Inflammatory macrophage treated with lipopolysaccharide for 4 hours (primary cell): ENCODE data around the gene EXOC2.
"Not testable (repeated sequence)": the region's sequence is repeated elsewhere in the genome, so short reads cannot be mapped to it uniquely, and the experiment has no call there.

Source experiments
- DNase-seq: peaks from one replicate; pipeline ENCODE4 v3.0.0-alpha.2; 2020

Gene EXOC2

GRCh38 chr6:708237-708598, 15.3 kb upstream of the EXOC2 start:
- no peak for DNase-seq

- no peak for DNase-seq
Measured at GRCh38 chr6:707576-708236, 14.8 kb upstream of the EXOC2 start.

GRCh38 chr6:706819-707381, 14.0 kb upstream of the EXOC2 start:
- DNase-seq: no peak

GRCh38 chr6:706146-706545, 13.2 kb upstream of the EXOC2 start:
- no peak for DNase-seq

DNA sequence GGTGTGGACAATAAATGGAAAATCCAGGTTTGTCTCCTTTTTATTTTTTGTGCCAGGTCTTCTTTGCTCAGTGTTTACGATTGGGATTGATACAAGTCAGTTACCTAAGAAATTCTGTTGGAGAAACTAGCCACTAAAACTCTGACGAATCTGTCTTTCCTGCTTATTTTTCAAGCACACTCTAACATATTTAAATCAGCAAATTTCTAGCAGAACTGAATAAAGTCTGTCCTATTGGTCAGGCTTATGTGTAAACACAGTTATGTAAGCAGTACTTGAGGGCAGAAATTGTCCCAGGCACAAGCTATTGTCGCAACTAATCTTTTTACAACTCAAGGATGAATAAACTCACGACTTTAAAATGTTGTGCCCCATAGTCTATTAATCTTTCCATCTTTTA, 12.1 kb upstream of the EXOC2 start:
- DNase-seq: no peak

GRCh38 chr6:704046-704445, 11.1 kb upstream of the EXOC2 start:
- no peak for DNase-seq

- no peak for DNase-seq
Measured at GRCh38 chr6:703552-703951, 10.6 kb upstream of the EXOC2 start.

- DNase-seq: no peak
Measured at GRCh38 chr6:701700-702479, 9.0 kb upstream of the EXOC2 start.

GRCh38 chr6:701215-701614, 8.3 kb upstream of the EXOC2 start:
- DNase-seq: no peak

- no peak for DNase-seq
Measured at GRCh38 chr6:700490-700889, 7.6 kb upstream of the EXOC2 start.

DNA sequence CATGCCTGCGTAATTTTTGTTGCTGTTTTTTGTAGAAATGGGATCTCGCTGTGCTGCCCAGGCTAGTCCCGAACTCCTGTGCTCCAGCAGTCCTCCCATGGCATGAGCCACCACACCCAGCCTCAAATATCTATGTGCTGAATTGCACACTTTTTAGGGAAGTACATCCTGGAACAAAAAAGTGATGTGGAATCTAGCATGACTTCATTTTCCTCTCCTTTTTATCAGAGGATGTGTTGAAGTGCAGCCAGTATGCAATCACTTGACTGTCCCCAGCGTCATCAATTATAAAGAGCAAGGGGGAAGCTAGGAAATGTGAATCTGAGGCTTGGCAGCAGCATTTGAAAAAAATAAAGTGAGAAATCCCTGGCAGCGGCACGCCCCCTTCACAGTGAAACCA, 6.4 kb upstream of the EXOC2 start:
- peak; percentile 17 for DNase-seq

DNA sequence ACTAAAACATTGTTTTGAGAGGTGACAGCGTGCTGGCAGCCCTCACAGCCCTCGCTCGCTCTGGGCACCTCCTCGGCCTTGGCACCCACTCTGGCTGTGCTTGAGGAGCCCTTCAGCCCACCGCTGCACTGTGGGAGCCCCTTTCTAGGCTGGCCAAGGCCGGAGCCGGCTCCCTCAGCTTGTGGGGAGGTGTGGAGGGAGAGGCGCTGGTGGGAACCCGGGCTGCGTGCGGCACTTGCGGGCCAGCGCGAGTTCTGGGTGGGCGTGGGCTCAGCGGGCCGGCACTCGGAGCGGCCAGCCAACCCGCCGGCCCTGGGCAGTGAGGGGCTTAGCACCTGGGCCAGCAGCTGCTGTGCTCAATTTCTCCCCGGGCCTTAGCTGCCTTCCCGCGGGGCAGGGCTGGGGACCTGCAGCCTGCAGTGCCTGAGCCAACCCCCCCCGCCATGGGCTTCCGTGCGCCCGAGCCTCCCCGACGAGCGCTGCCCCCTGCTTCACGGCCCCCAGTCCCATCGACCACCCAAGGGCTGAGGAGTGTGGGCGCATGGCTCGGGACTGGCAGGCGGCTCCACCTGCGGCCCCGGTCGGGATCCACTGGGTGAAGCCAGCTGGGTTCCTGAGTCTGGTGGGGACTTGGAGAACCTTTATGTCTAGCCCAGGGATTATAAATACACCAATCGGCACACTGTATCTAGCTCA, 1.6 kb upstream of the EXOC2 start:
- not testable (repeated sequence) for DNase-seq

DNA sequence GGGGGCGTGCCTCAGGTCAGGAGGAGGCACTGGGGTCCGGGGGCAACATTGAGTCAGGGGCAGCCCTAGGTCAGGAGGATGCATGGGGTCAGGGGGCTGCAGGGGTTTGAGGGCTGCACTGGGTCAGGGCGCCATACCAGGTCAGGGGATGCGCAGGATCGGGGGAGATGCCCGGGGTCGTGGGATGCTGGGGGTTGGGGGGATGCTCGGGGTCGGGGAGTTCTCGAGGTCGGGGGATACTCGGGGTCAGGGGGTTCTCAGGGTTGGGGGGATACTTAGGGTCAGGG, 727 bp upstream of the EXOC2 start:
- DNase-seq: no peak

DNA sequence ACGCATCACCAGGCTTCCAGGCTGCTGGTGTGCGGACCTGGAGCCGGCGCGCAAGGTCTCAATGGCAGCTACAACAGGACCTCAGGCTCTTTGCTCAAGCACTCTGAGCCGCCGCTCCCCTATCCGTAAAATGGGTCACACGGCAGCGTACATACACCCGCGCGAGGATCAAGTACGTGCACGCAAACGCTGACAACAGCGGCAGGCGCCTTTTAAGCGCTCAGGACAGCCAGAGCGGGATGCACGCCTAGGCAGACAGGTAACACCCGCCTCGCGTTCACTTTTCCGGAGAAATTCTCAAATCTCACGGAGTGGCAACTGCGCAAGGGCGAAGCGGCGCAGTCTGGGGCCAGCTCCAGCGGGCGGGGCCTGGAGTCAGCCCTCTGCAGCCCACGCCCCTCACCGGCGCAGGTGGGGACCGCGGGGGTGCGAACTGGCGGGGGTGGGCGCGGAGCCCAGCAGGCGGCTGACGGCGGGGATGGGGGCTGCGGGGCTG, 535 bp downstream of the EXOC2 start:
- DNase-seq: peak; percentile 46

DNA sequence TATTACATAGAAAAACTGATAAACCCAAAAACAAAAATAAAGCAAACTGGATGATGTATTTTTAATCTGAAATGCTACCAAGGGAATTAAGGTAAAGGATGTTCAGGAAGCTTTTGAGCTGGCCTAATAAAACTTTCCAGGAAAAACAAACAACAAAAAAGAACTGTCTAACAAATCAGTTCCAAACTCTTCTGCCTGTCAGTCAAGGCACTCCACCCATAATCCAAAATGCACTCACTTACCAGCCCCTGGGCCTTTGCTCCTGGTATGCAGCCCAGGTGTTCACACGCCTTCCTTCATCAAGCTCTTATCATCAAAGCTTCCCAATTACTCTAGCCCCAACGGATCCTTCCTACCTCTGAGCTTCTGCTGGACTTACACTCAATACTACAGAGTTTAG, 3.7 kb downstream of the EXOC2 start:
- no peak for DNase-seq

DNA sequence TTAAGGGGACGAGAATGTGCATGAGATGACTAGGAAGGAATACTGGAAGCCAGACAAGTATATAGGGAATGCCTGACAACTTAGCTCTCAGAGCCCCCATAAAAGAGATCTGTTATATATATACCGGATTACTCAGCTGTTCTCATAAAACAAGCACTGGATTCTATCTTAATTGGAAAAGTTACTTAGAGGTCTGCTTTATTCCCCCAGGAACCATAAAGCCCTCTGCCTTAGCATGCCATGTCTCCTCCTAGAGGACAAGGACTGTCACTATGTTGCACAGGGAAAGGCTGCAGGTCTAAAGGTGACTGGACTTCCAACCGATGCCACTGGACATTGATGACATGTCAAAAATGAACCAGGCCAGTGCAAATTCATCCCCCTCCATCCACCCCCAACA, 6.4 kb downstream of the EXOC2 start:
- DNase-seq: no peak

- peak; percentile 90 for DNase-seq
Measured at GRCh38 chr6:684831-685636, 7.9 kb downstream of the EXOC2 start.

DNA sequence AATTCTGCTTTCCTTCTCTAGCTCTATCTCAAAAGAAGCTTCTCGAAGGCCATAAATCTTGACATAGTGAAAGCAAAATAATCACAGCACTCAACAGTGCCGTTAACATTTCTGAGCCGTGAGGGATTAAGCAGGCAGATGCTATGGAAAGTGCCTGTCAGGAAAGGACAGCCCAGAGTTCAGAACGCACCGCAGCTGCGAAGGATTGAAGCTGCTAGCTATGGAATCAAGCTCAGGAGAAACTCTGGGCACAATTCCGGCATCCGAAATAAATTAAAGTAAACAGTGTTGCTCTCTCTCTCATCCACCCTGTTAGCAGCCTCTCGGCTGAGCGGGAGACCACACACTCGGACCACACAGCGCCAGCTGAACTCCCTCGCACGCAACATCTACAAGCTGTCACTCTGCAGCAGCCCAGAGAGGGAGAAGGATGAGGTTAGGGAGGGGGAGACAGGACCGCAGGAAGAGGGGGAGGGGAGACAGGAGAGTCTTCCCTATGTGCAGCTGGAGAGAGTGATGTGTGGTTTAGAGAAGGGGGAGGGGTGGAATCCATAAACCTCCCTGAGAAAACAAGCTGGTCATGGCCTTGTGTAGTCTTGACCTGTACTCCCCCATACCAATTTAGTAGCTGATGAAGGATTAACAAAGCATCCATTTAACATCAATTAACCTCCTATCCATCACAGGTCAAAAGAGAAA, 9.0 kb downstream of the EXOC2 start:
- no peak for DNase-seq

GRCh38 chr6:680666-681340, 12.1 kb downstream of the EXOC2 start:
- DNase-seq: no peak

DNA sequence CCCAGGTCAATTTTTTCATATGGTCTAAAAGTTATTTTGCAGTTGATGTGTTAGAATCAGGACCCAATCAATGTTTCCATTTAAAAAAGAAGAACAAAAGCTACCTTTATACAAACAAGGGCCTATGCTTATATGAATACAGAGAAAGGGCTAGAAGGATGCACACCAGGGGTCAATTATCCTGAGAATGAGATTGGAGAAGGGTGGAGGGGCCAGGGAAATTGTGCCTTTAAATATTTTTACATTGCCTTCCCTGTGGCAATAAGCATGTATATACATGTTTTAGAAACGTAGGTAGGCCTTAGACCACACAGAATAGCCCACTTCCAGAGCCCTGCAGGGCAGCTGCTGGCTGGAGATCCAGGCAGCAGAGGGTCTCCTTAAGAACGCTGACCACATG, 12.7 kb downstream of the EXOC2 start:
- DNase-seq: no peak

- no peak for DNase-seq
Measured at GRCh38 chr6:679282-679681, 13.7 kb downstream of the EXOC2 start.

- no peak for DNase-seq
Measured at GRCh38 chr6:678520-678919, 14.4 kb downstream of the EXOC2 start.
